GM23248 (cell line): ENCODE measurements around the gene MYG1.

Source experiments
- EZH2 ChIP-seq: fragments of 200-600 bp; sonication (generic); IDR thresholded peaks from 2 replicates; pipeline ENCODE4 v1.6.1; 2018; ENCODE audit warnings: antibody characterized with exemption, mild to moderate bottlenecking; ENCODE audit not compliant: insufficient read depth, poor library complexity, severe bottlenecking
- EZH2phosphoT487 ChIP-seq: fragments of 200-600 bp; sonication (generic); IDR thresholded peaks from 2 replicates; pipeline ENCODE4 v1.6.1; 2018; ENCODE audit warnings: antibody characterized with exemption, moderate library complexity, mild to moderate bottlenecking, low read depth; ENCODE audit not compliant: insufficient read depth

DNA sequence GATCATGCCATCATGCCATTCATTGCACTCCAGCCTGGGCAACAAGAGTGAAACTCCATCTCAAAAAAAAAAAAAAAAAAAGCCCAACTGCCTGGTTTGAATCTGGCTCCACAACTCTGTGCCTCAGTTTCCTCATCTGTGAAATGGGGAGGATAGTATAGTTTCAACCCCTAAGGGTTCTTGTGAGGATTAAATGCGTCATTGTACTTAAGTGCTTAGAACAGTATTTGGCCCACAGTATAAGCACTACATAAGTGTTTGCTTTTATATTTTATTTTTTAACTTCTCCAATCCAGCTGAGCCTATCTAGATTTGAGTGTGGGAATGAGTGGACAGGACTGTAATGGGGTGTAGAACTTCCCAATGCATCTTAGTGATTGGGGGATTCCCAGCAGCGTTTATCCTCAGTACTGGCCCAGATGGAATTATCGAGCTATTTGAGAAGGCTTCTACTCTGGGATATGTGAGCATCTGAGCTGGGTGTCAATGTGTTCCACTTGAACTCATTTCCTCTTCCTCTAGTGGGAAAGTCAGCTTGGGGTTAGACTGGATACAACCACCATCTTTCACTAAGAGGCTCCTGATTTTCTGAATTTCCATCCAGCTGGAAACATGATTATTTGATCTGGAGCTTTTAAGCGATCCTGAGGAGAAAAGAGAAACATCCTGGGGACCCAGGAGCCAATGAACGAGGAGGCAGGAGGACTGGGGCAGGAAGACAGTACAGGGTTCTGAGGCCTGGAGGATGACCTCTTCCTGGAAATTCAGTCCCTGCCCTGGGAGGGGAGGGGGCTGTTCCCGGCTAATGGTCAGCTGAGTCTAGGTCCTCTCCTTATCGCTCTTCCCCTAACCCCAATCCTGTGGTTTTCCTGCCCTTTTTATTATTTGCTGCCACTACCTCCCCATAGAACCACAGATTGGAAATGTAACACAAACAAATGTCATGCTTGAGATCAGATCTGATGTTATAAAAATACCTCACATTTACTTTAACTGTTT lies 40.7 kb upstream of the MYG1 start:
- TF ChIP-seq EZH2phosphoT487, result no peak
- TF ChIP-seq EZH2, result no peak
